Measurements from ENCODE around the gene PHKB. TPM values are rescaled to one million over a fixed set of nuclear protein-coding genes. Genes with fewer than 3 reads are reported as not detected.

The PHKB gene
- polyA plus RNA-seq, 1 donor from 2014 or later = 99.5 TPM

GRCh38 chr16:47716571-47716970 lies 255.4 kb downstream of the PHKB start:
- H2AFZ ChIP-seq (ENCODE audit: low read depth, low read length) = no peak overlapping the region
- H3K36me3 ChIP-seq (ENCODE audit: insufficient read depth, low read length) = no peaks in the 10 kb centered on the region
- H3F3A ChIP-seq (ENCODE audit: insufficient read depth, low read length, poor library complexity, severe bottlenecking) = no peaks in the 10 kb centered on the region
- H3K4me3 ChIP-seq (ENCODE audit: low read length) = no peak overlapping the region
- no peaks in the 10 kb centered on the region for H3K79me2 ChIP-seq (replicated peaks; ENCODE audit: insufficient read depth, low read length)
- TF ChIP-seq POLR2AphosphoS5 (IDR thresholded peaks at IDR 0.05) = no peak
- TF ChIP-seq EZH2 (IDR thresholded peaks at IDR 0.05; ENCODE audit: borderline replicate concordance, insufficient read depth, low read length, poor library complexity, severe bottlenecking) = no peak
- no peak for TF ChIP-seq MXI1 (conservative IDR thresholded peaks at IDR 0.05; ENCODE audit: poor library complexity, severe bottlenecking)
- no peak for TF ChIP-seq TAF1 (IDR thresholded peaks at IDR 0.05; ENCODE audit: low read depth)
- TF ChIP-seq CTCF (IDR thresholded peaks at IDR 0.05; ENCODE audit: poor library complexity, severe bottlenecking) = no peak
- no peak for TF ChIP-seq SMC3 (conservative IDR thresholded peaks at IDR 0.05; ENCODE audit: poor library complexity)
- TF ChIP-seq RAD21 (conservative IDR thresholded peaks at IDR 0.05) = no peak
- no peak for TF ChIP-seq REST (IDR thresholded peaks at IDR 0.05; ENCODE audit: borderline replicate concordance)
- TF ChIP-seq EP300 (conservative IDR thresholded peaks at IDR 0.05; ENCODE audit: poor library complexity, severe bottlenecking) = no peak
- no peak overlapping the region for H3K9ac ChIP-seq (ENCODE audit: low read length)
- no peaks in the 10 kb centered on the region for H3K9me2 ChIP-seq (ENCODE audit: insufficient read depth, low read length)
- no peaks in the 10 kb centered on the region for H4K20me1 ChIP-seq (ENCODE audit: insufficient read depth)
- H3K27ac ChIP-seq (ENCODE audit: low read length) = no peak overlapping the region
- H3K4me2 ChIP-seq (ENCODE audit: low read length) = no peak overlapping the region
- no peaks in the 10 kb centered on the region for H3K27me3 ChIP-seq (ENCODE audit: insufficient read depth, low read depth, low read length)
- H3K9me3 ChIP-seq (ENCODE audit: low read length) = no peaks in the 10 kb centered on the region

- Histone ChIP-seq H3K79me2 (replicated peaks; ENCODE audit: insufficient read depth, low read length) (no peaks in the 10 kb centered on the region), H4K20me1 (ENCODE audit: insufficient read depth) (no peaks in the 10 kb centered on the region), H3K4me3 (ENCODE audit: low read length) (no peak overlapping the region), H3K9me2 (ENCODE audit: insufficient read depth, low read length) (no peaks in the 10 kb centered on the region), H3K27ac (ENCODE audit: low read length) (no peak overlapping the region), H3K36me3 (ENCODE audit: insufficient read depth, low read length) (no peaks in the 10 kb centered on the region), H3K9me3 (ENCODE audit: low read length) (no peaks in the 10 kb centered on the region), H3K4me2 (ENCODE audit: low read length) (no peak overlapping the region), H3F3A (ENCODE audit: insufficient read depth, low read length, poor library complexity, severe bottlenecking) (no peaks in the 10 kb centered on the region), H3K9ac (ENCODE audit: low read length) (no peak overlapping the region), H3K27me3 (ENCODE audit: insufficient read depth, low read depth, low read length) (no peaks in the 10 kb centered on the region), H2AFZ (ENCODE audit: low read depth, low read length) (no peak overlapping the region)
- no peak for TF ChIP-seq MXI1 (conservative IDR thresholded peaks at IDR 0.05; ENCODE audit: poor library complexity, severe bottlenecking)
- TF ChIP-seq TAF1 (IDR thresholded peaks at IDR 0.05; ENCODE audit: low read depth) = no peak
- no peak for TF ChIP-seq POLR2AphosphoS5 (IDR thresholded peaks at IDR 0.05)
These were observed 258.6 kb downstream of the PHKB start for GRCh38 chr16:47719713-47720112.
